A673 (cell line): Measurements from ENCODE around the gene PIGC.

Source experiments
- EZH2 ChIP-seq: fragments of 200-600 bp; sonication (generic); IDR thresholded peaks from 2 replicates; pipeline ENCODE4 v1.6.1; 2017; ENCODE audit warnings: borderline replicate concordance, low read depth, mild to moderate bottlenecking, mixed read lengths, antibody characterized with exemption, low read length; ENCODE audit not compliant: poor library complexity, severe bottlenecking
- TF ChIP-seq, protein P1 (sequence below): fragments of 300-800, 200-600 bp; sonication (generic); conservative IDR thresholded peaks from 2 replicates; pipeline ENCODE4 v1.5.1; 2017; ENCODE audit warnings: low read depth, mild to moderate bottlenecking, antibody characterized with exemption, low read length, moderate library complexity, mixed read lengths

DNA sequence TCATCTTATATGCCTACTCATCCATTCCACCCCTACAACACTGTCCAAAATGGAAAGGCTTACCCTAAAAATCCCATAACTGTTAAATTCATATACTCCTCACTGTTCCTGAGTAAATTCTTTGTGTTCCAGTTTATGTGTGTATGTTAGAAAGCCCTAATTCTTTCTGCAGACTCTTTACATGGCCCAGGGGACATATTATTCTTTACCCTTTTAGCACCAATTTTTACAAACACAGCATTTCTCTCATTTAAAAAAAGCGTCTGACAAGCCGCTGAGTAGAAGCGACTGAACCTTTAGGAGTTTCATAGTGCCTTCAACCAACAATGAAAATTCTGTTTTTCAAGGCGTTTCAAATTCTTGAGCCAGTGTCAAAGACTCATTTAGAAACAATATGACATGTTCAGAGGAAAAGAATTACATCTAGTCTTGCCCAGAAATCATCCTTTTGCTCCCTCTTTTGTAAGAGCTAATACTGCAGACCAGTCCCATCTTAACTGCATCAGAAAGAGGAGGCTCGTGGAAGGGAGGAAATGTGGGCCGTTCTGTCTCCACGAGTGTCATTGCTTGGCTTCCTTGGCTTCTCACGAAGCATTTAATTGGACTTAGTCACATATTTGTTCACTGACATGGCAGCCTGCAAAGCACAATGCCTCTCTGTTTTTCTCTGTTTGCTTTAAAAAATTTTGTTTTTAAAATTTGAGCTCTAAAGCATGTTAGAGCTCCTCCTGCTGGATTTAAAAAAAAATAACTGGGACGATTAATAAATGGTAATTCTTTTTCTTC, 44.7 kb downstream of the PIGC start:
- TF ChIP-seq, protein P1, sequence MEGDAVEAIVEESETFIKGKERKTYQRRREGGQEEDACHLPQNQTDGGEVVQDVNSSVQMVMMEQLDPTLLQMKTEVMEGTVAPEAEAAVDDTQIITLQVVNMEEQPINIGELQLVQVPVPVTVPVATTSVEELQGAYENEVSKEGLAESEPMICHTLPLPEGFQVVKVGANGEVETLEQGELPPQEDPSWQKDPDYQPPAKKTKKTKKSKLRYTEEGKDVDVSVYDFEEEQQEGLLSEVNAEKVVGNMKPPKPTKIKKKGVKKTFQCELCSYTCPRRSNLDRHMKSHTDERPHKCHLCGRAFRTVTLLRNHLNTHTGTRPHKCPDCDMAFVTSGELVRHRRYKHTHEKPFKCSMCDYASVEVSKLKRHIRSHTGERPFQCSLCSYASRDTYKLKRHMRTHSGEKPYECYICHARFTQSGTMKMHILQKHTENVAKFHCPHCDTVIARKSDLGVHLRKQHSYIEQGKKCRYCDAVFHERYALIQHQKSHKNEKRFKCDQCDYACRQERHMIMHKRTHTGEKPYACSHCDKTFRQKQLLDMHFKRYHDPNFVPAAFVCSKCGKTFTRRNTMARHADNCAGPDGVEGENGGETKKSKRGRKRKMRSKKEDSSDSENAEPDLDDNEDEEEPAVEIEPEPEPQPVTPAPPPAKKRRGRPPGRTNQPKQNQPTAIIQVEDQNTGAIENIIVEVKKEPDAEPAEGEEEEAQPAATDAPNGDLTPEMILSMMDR = peak; percentile 75
- no peak for TF ChIP-seq EZH2
